Fibroblast of lung (primary cell): ENCODE measurements around the gene KLHL7.

ENCODE experiments used
- EZH2 ChIP-seq: IDR thresholded peaks from 2 replicates; pipeline ENCODE4 v1.5.1; 2012; ENCODE audit warnings: low read length, control low read depth, mild to moderate bottlenecking; ENCODE audit errors: missing control alignments
- TF ChIP-seq, protein P1 (sequence below), 2 donors: IDR thresholded peaks in 1 of 2; conservative IDR thresholded peaks in 1 of 2; 1 replicate in 1 of 2; 2 replicates in 1 of 2; pipeline ENCODE4 v1.5.1; 2011 to 2012; ENCODE audit warnings: low read length in 2 of 2, control low read depth in 1 of 2, inconsistent platforms in 1 of 2, low read depth in 1 of 2, mild to moderate bottlenecking in 1 of 2

DNA sequence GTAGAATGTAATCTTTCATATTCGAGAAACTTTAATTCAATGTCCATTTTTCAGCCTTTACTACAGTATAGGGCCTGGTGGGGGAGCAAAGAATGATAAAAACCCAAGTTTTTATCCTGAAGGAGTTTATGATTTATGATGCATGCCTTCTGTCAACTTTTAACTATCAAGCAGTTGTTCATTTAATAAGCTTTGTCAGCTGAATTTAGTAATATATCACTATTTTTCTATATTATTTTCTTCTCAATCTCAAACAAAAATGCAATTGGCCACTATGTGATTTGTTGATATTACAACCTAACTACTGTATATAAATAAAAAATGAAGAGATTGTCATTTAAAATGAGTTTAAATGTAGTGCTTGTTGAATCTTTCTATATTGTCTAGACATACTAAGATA lies 78.7 kb downstream of the KLHL7 start:
- TF ChIP-seq, protein P1, sequence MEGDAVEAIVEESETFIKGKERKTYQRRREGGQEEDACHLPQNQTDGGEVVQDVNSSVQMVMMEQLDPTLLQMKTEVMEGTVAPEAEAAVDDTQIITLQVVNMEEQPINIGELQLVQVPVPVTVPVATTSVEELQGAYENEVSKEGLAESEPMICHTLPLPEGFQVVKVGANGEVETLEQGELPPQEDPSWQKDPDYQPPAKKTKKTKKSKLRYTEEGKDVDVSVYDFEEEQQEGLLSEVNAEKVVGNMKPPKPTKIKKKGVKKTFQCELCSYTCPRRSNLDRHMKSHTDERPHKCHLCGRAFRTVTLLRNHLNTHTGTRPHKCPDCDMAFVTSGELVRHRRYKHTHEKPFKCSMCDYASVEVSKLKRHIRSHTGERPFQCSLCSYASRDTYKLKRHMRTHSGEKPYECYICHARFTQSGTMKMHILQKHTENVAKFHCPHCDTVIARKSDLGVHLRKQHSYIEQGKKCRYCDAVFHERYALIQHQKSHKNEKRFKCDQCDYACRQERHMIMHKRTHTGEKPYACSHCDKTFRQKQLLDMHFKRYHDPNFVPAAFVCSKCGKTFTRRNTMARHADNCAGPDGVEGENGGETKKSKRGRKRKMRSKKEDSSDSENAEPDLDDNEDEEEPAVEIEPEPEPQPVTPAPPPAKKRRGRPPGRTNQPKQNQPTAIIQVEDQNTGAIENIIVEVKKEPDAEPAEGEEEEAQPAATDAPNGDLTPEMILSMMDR (conservative IDR thresholded peaks at IDR 0.05 in 1 of 2, IDR thresholded peaks at IDR 0.05 in 1 of 2; ENCODE audit: low read depth in 1 of 2, low read length in 2 of 2) = no peak
- TF ChIP-seq EZH2 = no peak
